NCI-H1436 (cell line): ENCODE data around the gene CNNM3.

Experiments
- DNase-seq: peaks from one replicate; lab custom pipeline; 2025; lab: John Stamatoyannopoulos, UW

The CNNM3 gene

DNA sequence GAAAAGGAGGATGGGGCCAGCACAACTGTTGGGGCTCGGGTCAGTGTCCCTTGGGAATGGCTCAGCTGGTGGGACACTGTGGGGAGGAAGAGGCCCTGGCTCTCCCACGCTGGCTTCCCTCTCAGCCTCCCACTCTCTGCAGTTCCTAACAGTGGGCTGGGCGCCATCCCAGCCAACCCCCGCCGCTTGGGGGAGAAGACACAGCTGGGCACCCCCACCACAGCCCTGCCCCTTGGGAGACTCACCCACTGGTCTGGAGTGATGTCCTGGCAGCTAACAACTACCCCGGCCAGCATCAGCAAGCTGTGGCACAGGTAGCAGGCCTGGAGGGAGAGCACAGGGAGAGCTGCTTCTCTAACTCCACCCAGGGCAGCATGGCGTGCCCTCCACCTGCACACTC lies 62.1 kb downstream of the CNNM3 start:
- DNase-seq: no peak

DNA sequence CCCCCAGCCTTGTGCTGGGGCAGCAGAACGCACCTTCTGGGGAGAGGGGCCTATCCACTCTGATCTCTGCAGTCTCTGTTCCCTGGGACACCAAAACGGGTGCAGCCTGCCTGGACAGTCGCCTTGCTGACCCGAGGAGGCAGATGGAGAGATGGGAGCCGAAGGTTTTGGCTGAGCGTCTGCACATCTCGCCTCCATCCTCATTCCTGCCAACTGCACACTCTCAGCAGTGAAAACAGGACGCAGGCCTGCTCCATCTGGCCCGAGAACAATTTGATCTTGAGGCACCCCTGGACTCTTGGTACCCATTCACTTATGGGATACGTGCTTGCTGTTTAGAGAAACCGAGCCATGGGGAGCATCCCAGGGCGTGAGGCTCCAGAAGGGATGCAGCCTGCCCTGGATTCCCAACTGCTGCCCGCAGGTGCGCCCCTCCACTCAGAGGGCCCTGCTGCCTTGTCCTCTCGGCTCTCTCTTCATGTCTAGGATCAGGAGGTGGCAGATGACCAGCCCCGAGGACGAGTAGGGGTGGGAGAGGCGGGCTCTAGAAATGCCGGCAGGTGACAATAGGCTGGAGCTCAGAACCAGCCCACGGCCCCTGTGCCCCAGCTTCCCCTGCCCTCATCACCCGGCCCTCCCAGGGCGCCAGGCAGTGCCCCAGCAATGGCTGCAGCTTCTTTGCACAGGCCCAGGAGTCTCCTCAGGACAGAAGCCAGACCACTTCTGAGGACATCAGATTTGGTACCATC lies 62.9 kb downstream of the CNNM3 start:
- no peak for DNase-seq

DNA sequence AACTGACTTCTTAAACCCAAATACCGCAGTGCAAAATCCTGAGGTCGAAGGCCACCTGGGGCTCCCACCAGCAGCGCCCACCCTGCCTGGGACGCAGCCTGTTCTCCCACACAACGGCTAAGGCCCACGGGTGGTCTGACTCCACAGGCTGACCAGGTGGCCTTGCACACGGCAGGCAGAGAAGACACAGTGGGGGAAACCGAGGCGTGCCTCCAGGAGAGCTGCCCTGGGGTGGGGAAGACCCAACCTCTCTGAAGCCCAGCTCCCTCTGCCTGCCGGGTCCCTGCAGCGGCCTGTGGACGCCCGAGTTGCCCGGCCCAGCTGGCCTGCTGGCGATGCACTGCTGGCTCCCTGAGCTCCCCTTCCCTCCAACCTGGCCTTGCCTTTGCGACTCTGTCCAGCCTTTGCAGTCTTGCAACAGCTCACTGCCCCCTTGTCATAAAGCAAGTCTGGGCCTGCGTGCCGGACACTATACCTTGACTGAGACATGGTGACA lies 63.5 kb downstream of the CNNM3 start:
- DNase-seq: no peak

DNA sequence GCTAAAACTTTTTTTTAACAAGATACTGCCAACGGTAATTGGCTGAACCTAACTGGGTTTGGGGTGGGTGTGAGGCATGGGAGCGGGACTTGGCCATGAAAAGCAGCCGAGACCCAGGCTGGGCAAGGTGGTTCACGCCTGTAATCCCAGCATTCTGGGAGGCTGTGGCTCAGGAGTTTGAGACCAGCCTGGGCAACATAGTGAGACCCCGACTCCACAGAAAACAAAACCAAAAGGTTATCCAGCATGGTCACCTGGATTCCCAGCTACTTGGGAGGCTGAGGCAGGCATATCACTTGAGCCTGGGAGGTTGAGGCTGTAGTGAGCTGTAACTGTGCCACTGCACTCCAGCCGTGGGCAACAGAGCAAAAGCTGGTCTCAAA lies 64.8 kb downstream of the CNNM3 start:
- no peak for DNase-seq

DNA sequence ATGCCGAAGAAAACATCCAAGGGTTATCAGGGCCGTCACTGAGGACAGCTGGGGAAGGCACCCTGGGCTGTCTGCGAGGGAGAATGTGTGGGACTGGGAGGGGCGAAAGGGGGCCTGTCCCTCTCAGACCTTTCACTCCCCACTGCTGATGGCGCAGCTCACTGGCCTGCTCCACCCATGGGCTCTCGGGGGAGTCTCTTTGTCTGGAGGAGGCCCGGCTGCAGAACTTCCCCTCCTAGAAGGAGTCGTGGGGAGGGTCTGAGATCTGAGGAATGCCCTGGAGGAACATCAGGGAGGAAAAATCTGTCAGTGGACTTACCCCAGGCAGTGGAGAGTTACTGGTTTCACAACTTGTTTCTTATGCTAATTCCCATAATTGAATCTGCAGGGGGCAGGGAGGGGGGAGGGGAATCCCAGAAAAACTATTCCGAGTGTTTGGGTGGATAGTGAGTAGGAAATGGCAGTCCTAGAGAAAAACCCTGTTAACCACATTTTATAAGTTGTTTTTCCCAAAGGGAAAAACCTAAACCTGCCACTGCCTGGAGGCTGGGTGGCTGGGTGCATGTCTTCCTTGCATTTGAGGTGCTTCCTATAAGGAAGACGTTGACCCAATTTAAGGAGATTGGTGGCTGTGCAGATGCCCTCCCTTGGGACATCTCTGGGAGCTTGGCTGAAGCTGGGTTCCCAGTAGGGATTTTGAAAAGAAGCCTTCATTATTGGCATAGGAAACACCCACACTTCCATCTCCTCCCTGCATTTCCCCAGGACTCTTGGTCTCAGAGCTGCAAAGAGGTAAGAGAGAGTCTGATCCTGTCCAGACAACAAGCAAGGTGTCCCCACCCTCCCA lies 65.5 kb downstream of the CNNM3 start:
- no peak for DNase-seq

DNA sequence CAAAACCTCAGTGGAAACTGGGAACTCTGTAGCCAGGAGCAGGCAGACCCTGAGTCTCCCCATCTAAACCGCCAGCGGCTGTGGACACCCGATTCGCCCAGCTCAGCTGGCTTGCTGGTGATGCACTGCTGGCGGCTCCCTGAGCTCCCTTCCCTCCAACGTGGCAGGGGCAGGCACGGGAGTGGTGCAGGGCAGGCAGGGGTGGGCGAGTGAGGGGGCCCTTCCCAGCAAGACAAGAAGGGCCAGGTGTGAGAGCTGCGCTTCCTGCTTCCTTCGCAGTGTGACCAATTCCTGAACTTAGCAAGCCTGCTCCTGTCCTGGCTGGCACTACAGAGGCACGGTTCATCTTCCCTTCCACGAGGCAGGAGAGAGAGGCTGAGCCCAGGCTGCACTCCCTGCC lies 66.2 kb downstream of the CNNM3 start:
- DNase-seq: no peak

DNA sequence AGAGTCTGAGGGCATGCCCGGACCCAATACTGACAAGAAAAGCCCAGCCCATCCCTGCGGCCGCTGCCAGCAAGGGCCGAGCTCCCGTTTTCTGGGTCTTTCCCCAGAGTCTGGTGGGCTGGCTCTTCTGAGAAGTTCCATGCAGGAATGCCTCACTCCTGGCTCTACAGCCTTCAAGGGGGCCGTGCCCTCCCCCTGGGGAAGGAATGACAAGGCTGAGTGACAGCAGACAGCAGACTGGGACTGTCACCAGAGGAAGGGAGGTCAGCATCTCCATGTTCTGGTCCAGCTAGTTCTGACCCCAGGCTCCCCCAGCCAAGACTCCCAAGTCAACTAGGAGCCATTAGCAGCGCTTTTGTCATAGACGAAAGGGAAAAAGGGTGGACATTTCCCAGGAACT lies 66.8 kb downstream of the CNNM3 start:
- no peak for DNase-seq

DNA sequence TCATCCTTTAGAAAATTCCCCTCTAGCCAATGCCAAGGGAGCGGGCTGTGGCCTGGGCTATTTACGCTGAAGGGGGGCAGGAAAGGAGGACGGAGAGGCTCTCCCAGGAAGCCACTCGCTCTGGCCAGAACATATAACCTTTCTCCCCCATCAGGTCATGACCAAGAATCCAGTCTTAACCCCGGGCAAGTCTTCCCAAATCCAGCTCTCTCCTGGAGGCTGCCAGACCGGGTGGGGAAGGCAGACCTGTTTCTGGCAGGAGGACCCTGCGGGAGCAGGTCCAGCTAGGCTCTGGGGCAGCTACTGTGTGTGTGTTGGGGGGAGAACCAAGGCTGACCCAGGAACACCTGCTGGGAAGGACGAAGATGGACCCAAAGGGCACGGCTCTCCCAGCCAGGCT lies 67.2 kb downstream of the CNNM3 start:
- no peak for DNase-seq
